Activated CD4-positive, alpha-beta T cell treated with anti-CD3 and anti-CD28 coated beads for 48 hours (primary cell): ENCODE results near the gene MYOC.
"Not testable (repeated sequence)": the region's sequence is repeated elsewhere in the genome, so short reads cannot be mapped to it uniquely, and the experiment has no call there.

Source experiments
- DNase-seq: peaks from one replicate; pipeline ENCODE4 v3.0.0-alpha.2; 2020

MYOC gene

GRCh38 chr1:171646249-171646560, 6.3 kb downstream of the MYOC start:
- no peak for DNase-seq

- no peak for DNase-seq
These were observed 6.8 kb downstream of the MYOC start for GRCh38 chr1:171645553-171646248.

- DNase-seq: peak; percentile 82
These were observed 7.5 kb downstream of the MYOC start for GRCh38 chr1:171644805-171645483.

- DNase-seq: no peak
These were observed 9.3 kb downstream of the MYOC start for GRCh38 chr1:171643156-171643555.

GRCh38 chr1:171642197-171642596, 10.3 kb downstream of the MYOC start:
- no peak for DNase-seq

GRCh38 chr1:171641076-171641864, 11.2 kb downstream of the MYOC start:
- DNase-seq: no peak

GRCh38 chr1:171640225-171640624, 12.3 kb downstream of the MYOC start:
- no peak for DNase-seq

GRCh38 chr1:171637928-171638576, 14.4 kb downstream of the MYOC start:
- no peak for DNase-seq

- DNase-seq: no peak
These were observed 16.3 kb downstream of the MYOC start for GRCh38 chr1:171636141-171636540.

GRCh38 chr1:171635661-171636060, 16.8 kb downstream of the MYOC start:
- DNase-seq: no peak

GRCh38 chr1:171628225-171628624, 24.3 kb downstream of the MYOC start:
- no peak for DNase-seq

GRCh38 chr1:171627020-171627419, 25.5 kb downstream of the MYOC start:
- no peak for DNase-seq

GRCh38 chr1:171625225-171625624, 27.3 kb downstream of the MYOC start:
- no peak for DNase-seq

GRCh38 chr1:171623651-171624331, 28.7 kb downstream of the MYOC start:
- DNase-seq: no peak

GRCh38 chr1:171622152-171622462, 30.4 kb downstream of the MYOC start, which contains the start of gene MYOCOS:
Gene MYOCOS, plus strand, starts transcription at chr1:171622243. Its CDS starts 1,641 bp downstream, at chr1:171623884.
- no peak for DNase-seq

- no peak for DNase-seq
These were observed 35.9 kb downstream of the MYOC start for GRCh38 chr1:171616586-171616985.

- DNase-seq: not testable (repeated sequence)
These were observed 37.2 kb downstream of the MYOC start for GRCh38 chr1:171615122-171615906.

- no peak for DNase-seq
These were observed 39.2 kb downstream of the MYOC start for GRCh38 chr1:171613282-171613681.

GRCh38 chr1:171611306-171611705, 41.2 kb downstream of the MYOC start:
- no peak for DNase-seq

GRCh38 chr1:171610385-171610784, 42.1 kb downstream of the MYOC start:
- DNase-seq: no peak

GRCh38 chr1:171606402-171606941, 46.0 kb downstream of the MYOC start:
- no peak for DNase-seq

GRCh38 chr1:171603042-171603441, 49.4 kb downstream of the MYOC start:
- DNase-seq: not testable (repeated sequence)
